ENCODE results near the gene TDP1.

Gene TDP1

DNA sequence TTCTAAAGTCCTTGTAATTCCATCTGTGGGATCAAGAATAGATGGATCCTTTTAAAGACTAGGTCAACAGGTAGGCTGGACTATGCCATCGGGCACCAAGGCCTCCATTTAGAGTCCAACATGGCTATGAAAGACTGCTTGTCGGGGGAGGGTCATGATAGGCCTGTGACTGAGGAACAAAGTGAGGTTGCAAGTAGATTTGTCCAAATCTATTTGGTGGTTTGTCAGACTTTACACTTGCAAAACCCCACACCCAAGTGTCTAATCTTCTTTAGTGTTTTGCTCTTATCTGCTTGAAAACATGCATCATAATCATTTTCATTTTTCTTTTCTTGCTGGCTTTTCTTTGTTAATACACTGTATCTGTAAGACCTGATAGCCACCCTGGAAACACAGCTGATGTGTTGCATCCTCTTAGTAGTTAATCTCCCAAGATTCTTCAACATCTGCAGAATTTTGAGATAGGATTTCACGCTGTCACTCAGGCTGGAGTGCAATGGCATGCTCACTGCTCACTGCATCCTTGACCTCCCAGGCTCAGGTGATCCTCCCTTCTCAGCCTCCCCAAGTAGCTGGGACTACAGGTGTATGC lies 50.3 kb downstream of the TDP1 start (continued):
- TF ChIP-seq, protein P1, sequence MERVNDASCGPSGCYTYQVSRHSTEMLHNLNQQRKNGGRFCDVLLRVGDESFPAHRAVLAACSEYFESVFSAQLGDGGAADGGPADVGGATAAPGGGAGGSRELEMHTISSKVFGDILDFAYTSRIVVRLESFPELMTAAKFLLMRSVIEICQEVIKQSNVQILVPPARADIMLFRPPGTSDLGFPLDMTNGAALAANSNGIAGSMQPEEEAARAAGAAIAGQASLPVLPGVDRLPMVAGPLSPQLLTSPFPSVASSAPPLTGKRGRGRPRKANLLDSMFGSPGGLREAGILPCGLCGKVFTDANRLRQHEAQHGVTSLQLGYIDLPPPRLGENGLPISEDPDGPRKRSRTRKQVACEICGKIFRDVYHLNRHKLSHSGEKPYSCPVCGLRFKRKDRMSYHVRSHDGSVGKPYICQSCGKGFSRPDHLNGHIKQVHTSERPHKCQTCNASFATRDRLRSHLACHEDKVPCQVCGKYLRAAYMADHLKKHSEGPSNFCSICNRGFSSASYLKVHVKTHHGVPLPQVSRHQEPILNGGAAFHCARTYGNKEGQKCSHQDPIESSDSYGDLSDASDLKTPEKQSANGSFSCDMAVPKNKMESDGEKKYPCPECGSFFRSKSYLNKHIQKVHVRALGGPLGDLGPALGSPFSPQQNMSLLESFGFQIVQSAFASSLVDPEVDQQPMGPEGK (CRISPR knock-in tag; IDR thresholded peaks at IDR 0.05; ENCODE audit: borderline replicate concordance): no peak
- no peak for TF ChIP-seq SNAI2 (CRISPR knock-in tag; IDR thresholded peaks at IDR 0.05)
- TF ChIP-seq ZC3H10 (CRISPR knock-in tag; IDR thresholded peaks at IDR 0.05): no peak
- no peak for TF ChIP-seq ZFP3 (CRISPR knock-in tag; IDR thresholded peaks at IDR 0.05)
- TF ChIP-seq ESRRG (CRISPR knock-in tag; IDR thresholded peaks at IDR 0.05): no peak
- TF ChIP-seq ZNF70 (CRISPR knock-in tag; IDR thresholded peaks at IDR 0.05): no peak
- no peak for TF ChIP-seq PPARA (CRISPR knock-in tag; IDR thresholded peaks at IDR 0.05; ENCODE audit: borderline replicate concordance)

DNA sequence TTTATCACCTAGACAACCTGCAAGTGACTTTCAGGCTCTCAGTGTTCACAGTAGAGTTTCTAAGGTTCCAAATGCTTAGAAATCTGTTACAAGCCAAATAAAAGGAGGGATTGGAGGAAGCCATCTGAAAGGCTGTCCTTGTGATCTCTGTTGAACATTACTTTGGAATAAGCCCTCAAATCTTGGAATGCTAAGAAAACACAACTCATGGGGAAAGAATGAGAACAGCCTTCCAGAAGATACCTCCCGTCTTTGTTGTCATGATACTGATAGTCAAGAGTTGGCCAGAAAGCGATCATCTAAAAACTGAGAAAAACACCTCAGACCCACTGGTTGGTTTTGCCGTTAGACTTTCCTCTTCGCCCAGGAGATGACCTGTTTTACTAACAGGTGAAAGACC lies 61.6 kb downstream of the TDP1 start:
- TF ChIP-seq ZNF565 (CRISPR knock-in tag; conservative IDR thresholded peaks at IDR 0.05; ENCODE audit: low read depth): no peak
- TF ChIP-seq ESRRG (CRISPR knock-in tag; IDR thresholded peaks at IDR 0.05): no peak
- TF ChIP-seq GLIS3 (CRISPR knock-in tag; IDR thresholded peaks at IDR 0.05): no peak
- TF ChIP-seq, protein P1 (CRISPR knock-in tag; IDR thresholded peaks at IDR 0.05; ENCODE audit: borderline replicate concordance): no peak
- TF ChIP-seq, protein P2, sequence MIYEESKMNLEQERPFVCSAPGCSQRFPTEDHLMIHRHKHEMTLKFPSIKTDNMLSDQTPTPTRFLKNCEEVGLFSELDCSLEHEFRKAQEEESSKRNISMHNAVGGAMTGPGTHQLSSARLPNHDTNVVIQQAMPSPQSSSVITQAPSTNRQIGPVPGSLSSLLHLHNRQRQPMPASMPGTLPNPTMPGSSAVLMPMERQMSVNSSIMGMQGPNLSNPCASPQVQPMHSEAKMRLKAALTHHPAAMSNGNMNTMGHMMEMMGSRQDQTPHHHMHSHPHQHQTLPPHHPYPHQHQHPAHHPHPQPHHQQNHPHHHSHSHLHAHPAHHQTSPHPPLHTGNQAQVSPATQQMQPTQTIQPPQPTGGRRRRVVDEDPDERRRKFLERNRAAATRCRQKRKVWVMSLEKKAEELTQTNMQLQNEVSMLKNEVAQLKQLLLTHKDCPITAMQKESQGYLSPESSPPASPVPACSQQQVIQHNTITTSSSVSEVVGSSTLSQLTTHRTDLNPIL (CRISPR knock-in tag; IDR thresholded peaks at IDR 0.05; ENCODE audit: low read depth): no peak
- TF ChIP-seq ISL1 (CRISPR knock-in tag; IDR thresholded peaks at IDR 0.05): no peak
- TF ChIP-seq ZNF8 (CRISPR knock-in tag; IDR thresholded peaks at IDR 0.05): no peak
- no peak for TF ChIP-seq TOX (CRISPR knock-in tag; IDR thresholded peaks at IDR 0.05; ENCODE audit: borderline replicate concordance)
- TF ChIP-seq, protein P3, sequence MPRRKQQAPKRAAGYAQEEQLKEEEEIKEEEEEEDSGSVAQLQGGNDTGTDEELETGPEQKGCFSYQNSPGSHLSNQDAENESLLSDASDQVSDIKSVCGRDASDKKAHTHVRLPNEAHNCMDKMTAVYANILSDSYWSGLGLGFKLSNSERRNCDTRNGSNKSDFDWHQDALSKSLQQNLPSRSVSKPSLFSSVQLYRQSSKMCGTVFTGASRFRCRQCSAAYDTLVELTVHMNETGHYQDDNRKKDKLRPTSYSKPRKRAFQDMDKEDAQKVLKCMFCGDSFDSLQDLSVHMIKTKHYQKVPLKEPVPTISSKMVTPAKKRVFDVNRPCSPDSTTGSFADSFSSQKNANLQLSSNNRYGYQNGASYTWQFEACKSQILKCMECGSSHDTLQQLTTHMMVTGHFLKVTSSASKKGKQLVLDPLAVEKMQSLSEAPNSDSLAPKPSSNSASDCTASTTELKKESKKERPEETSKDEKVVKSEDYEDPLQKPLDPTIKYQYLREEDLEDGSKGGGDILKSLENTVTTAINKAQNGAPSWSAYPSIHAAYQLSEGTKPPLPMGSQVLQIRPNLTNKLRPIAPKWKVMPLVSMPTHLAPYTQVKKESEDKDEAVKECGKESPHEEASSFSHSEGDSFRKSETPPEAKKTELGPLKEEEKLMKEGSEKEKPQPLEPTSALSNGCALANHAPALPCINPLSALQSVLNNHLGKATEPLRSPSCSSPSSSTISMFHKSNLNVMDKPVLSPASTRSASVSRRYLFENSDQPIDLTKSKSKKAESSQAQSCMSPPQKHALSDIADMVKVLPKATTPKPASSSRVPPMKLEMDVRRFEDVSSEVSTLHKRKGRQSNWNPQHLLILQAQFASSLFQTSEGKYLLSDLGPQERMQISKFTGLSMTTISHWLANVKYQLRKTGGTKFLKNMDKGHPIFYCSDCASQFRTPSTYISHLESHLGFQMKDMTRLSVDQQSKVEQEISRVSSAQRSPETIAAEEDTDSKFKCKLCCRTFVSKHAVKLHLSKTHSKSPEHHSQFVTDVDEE (CRISPR knock-in tag; IDR thresholded peaks at IDR 0.05): no peak
- TF ChIP-seq ZFP30 (CRISPR knock-in tag; IDR thresholded peaks at IDR 0.05): no peak
- TF ChIP-seq BACH2 (CRISPR knock-in tag; IDR thresholded peaks at IDR 0.05; ENCODE audit: borderline replicate concordance): no peak
- TF ChIP-seq ZFP3 (CRISPR knock-in tag; IDR thresholded peaks at IDR 0.05): no peak
- TF ChIP-seq, protein P4, sequence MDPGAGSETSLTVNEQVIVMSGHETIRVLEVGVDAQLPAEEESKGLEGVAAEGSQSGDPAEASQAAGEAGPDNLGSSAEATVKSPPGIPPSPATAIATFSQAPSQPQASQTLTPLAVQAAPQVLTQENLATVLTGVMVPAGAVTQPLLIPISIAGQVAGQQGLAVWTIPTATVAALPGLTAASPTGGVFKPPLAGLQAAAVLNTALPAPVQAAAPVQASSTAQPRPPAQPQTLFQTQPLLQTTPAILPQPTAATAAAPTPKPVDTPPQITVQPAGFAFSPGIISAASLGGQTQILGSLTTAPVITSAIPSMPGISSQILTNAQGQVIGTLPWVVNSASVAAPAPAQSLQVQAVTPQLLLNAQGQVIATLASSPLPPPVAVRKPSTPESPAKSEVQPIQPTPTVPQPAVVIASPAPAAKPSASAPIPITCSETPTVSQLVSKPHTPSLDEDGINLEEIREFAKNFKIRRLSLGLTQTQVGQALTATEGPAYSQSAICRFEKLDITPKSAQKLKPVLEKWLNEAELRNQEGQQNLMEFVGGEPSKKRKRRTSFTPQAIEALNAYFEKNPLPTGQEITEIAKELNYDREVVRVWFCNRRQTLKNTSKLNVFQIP (CRISPR knock-in tag; IDR thresholded peaks at IDR 0.05; ENCODE audit: borderline replicate concordance, low read depth): no peak
- TF ChIP-seq OSR1 (CRISPR knock-in tag; IDR thresholded peaks at IDR 0.05): no peak
- TF ChIP-seq ZNF70 (CRISPR knock-in tag; IDR thresholded peaks at IDR 0.05): no peak
- TF ChIP-seq ARNTL (CRISPR knock-in tag; IDR thresholded peaks at IDR 0.05; ENCODE audit: borderline replicate concordance, low read depth): no peak
- TF ChIP-seq RARB (CRISPR knock-in tag; IDR thresholded peaks at IDR 0.05): no peak
- TF ChIP-seq PPARA (CRISPR knock-in tag; IDR thresholded peaks at IDR 0.05; ENCODE audit: borderline replicate concordance): no peak
- no peak for ATAC-seq
